HG03060 (cell line): ENCODE results near the gene ZGLP1.
"Not testable (repeated sequence)": the region's sequence is repeated elsewhere in the genome, so short reads cannot be mapped to it uniquely, and the experiment has no call there.

Source experiments
- ATAC-seq: cut with Tn5 transposase; IDR thresholded peaks from one replicate; pipeline ENCODE4 v1.9.1; 2021; ENCODE audit warnings: low read depth, moderate number of reproducible peaks; ENCODE audit not compliant: unreplicated experiment

ZGLP1 gene

GRCh38 chr19:10283301-10284064 lies 26.1 kb downstream of the ZGLP1 start:
- ATAC-seq, result no peak

DNA sequence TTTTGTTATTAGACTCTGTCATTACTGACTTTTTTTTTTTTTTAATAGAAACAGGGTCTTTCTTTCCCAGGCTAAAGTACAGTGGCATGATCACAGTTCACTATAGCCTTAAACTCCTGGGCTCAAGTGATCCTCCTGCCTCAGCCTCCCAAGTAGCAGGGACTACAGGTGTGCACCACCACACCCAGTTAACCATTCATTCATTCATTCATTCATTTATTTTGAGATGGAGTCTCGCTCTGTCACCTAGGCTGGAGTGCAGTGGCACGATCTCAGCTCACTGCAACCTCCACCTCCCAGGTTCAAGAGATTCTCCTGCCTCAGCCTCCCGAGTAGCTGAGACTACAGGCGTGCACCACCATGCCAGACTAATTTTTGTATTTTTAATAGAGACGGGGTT lies 27.6 kb downstream of the ZGLP1 start:
- not testable (repeated sequence) for ATAC-seq

DNA sequence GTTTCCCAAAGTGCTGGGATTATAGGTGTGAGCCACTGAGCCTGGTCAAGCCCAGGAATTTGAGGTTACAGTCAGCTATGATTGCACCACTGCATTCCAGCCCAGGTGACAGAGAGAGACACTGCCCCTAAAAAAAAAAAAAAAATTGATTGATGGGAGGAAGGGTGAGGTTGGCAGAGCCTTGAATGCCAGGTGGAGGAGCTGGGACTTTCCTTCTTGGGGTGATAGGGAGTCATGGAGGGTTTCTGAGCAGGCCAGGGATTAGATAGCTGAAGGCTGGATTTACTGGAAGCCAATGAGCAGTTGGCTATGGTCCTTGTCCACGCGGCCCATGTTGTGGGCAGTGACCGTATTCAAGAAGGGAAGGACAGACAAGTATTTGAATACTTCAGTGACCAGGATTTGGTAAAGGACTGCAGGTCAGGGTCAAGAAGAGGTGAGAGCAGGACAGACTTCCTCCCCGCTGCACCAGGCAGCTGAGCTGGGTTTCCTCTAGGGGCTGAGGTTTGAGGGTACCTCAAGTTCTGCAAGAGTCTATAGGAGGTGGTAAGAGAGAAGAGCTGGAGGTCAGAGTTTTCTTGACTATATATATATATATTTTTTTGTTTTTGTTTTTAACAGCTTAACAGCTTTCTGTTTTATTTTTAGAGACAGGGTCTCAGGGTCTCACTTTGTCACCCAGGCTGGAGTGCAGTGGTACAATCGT lies 29.7 kb downstream of the ZGLP1 start:
- no peak for ATAC-seq

GRCh38 chr19:10278935-10279334 lies 30.7 kb downstream of the ZGLP1 start:
- no peak for ATAC-seq

DNA sequence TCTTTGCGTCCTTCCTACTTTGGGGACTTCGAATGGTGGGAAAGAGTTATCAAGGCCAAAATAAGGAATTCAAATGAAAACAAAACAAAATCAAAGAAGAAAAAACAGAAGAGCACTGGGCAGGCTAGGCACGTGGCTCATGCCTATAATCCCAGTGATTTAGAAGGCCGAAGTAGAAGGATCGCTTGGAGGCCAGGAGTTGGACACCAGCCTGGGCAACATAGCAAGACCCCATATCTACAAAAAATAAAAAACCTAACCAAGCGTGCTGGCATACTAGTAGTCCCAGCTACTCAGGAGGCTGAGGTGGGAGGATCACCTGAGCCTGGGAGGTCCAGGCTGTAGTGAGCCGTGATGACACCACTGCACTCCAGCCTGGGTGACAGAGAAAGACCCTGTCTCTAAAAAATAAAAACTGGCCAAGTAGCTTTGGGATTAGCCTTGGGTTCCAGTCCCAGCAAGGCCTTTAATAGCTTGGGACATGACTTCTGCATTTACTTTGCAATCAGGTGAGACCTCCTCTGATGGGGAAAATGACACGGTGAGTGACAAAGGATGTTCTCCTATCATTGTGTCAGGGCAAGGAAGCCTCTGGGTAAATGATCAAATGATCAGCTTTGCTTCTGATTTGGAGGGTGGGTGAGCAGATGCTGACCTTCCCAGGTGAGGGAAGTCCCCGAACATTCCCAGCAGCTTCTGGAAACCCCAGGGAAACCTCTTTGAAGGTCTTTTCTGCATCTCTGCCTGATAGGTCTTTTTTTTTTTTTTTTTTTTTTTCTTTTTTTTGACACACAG lies 31.6 kb downstream of the ZGLP1 start:
- ATAC-seq, result no peak

DNA sequence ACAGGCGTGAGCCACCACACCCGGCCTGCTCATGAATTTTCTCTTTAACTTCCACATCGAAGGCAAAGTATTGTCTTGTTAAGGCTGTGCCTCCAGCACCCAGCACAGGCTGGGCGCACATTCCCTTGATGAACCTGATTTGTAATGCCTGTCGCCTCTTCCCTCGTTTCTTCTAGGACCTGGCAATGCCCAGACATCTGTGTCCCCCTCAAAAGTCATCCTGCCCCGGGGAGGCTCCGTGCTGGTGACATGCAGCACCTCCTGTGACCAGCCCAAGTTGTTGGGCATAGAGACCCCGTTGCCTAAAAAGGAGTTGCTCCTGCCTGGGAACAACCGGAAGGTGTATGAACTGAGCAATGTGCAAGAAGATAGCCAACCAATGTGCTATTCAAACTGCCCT lies 35.0 kb downstream of the ZGLP1 start:
- no peak for ATAC-seq

- ATAC-seq, result no peak
Measured at GRCh38 chr19:10271543-10272086, 38.0 kb downstream of the ZGLP1 start.

GRCh38 chr19:10270616-10271394 lies 38.8 kb downstream of the ZGLP1 start, which contains the start of gene ICAM1:
ICAM1 (plus strand) TSS chr19:10271120; CDS start chr19:10271160, 40 bp downstream.
- ATAC-seq, result no peak

DNA sequence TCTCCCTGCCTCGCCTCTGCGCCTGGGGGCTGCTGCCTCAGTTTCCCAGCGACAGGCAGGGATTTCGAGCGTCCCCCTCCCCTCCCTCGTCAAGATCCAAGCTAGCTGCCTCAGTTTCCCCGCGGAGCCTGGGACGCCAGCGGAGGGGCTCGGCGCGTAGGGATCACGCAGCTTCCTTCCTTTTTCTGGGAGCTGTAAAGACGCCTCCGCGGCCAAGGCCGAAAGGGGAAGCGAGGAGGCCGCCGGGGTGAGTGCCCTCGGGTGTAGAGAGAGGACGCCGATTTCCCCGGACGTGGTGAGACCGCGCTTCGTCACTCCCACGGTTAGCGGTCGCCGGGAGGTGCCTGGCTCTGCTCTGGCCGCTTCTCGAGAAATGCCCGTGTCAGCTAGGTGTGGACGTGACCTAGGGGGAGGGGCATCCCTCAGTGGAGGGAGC lies 39.4 kb downstream of the ZGLP1 start:
- ATAC-seq, result no peak

DNA sequence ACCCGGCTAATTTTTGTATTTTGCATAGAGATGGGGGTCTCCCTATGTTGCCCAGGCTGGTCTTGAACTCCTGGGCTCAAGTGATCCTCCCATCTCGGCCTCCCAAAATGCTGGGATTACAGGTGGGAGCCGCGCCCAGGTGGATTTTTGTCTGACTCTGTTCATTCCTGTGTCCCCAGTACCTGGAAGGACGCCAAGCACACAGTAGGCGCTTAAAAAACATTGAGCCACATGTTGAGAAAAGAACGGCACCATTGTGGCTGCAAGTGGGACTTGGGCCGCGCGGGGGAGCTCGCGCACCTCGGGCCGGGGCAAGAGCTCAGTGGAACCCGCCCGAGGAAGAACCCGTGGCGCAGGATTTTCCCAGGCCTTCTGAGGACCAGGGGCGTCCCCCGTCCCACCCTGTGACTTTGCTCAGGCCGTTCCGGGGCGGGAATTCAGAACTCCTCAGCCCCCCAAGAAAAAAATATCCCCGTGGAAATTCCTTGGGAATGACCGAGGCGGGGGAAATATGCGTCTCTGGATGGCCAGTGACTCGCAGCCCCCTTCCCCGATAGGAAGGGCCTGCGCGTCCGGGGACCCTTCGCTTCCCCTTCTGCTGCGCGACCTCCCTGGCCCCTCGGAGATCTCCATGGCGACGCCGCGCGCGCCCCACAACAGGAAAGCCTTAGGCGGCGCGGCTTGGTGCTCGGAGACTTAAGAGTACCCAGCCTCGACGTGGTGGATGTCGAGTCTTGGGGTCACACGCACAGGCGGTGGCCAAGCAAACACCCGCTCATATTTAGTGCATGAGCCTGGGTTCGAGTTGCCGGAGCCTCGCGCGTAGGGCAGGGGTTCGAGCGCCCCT lies 40.1 kb downstream of the ZGLP1 start:
- no peak for ATAC-seq

DNA sequence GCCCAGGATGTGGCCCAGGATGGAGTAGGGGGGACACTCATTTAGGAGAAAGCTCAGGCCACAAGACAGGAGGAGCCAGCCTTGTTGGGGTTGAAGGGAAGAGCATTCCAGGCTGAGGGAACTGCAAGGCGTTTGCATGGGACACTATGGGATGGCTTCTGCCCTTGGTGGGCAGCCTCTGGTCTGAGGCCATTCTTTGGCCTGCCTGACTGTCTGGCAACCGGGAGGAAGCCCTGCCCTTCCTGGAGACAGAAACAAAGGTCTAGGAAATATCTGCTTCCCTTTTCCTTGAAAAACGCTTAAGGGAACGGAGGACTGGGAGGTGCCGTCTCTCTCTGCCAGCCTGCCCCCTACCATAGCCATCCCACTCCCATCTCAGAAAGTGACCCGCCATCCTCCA lies 41.5 kb downstream of the ZGLP1 start:
- no peak for ATAC-seq

GRCh38 chr19:10266706-10267105 lies 42.9 kb downstream of the ZGLP1 start:
- ATAC-seq, result no peak

- ATAC-seq, result no peak
Measured at GRCh38 chr19:10262771-10263170, 46.8 kb downstream of the ZGLP1 start.

GRCh38 chr19:10260141-10260584 lies 49.5 kb downstream of the ZGLP1 start:
- ATAC-seq, result no peak

- no peak for ATAC-seq
Measured at GRCh38 chr19:10259162-10259905, 50.3 kb downstream of the ZGLP1 start.

DNA sequence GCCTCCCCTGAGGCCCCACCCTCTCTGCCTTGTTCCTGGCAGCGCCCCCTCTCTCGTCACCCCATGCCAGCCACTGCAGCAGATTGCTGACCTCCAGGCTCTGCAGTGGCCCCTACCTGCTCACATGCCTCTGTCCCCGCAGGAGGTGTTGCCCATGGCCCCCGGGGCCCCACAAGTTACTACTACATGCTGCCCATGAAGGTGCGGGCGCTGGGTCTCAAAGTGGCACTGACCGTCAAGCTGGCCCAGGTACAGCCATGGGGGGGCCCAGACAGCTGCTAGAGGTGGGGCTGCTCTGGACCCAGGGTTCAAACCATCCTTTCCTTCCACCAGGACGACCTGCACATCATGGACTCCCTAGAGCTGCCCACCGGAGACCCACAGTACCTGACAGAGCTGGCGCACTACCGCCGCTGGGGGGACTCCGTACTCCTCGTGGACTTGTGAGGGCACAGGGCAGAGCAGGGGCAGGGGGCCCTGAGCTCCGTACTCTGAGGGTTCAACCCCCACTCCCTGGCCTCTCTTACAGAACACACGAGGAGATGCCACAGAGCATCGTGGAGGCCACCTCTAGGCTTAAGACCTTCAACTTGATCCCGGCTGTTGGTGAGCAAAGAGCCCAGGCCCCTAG lies 51.4 kb downstream of the ZGLP1 start:
- no peak for ATAC-seq

DNA sequence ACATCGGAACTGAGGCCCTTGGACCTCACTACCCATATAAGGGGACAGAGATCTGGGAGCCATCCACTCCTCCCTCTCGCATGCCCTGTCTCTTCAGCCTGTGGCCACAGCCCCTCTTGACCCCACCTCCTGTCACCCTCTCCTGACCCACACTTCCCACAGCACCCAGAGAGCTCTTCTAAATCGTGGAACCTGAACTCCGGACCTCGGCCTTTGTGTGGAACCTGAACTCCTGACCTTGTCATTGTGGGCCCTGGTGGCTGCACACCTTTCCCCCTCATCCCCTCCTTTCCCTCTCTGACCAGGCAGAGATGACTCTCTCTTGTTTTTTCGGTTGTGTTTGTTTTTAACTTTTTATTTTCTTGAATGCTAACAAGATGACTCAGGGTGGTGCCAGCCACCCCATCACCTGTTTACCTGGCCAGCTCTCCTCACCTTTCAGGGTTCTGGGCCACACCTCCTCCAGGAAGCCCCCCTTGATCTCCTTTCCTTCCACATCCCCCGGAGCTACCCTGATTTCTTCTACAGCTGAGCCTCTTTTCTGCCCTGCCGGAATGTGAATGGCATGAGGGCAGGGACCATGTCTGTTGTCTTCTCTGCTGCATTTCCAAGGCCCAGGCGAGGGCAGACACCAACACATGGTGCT lies 52.5 kb downstream of the ZGLP1 start:
- no peak for ATAC-seq
